ENCODE results near the gene NDUFA11.

DNA sequence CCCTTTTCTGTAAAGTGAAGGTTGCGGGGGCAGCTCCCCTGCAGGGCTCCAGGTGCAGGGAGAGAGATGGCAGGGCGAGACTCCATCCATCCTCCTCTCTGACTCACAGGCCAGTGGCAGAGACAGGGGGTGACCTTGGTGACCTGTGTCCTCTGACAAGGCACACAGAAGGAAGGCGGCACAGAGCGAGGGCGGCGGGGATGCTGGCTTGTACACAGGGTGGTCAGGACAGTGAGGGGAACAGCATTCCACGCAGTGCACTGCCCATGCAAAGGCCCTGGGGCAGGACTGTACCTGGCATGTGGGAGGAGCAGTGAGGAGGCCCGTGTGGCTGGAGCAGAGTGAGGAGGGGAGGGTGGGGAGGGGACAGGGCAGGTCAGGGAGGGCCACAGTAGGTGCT, 7.7 kb downstream of the NDUFA11 start:
- TF ChIP-seq, protein P1, sequence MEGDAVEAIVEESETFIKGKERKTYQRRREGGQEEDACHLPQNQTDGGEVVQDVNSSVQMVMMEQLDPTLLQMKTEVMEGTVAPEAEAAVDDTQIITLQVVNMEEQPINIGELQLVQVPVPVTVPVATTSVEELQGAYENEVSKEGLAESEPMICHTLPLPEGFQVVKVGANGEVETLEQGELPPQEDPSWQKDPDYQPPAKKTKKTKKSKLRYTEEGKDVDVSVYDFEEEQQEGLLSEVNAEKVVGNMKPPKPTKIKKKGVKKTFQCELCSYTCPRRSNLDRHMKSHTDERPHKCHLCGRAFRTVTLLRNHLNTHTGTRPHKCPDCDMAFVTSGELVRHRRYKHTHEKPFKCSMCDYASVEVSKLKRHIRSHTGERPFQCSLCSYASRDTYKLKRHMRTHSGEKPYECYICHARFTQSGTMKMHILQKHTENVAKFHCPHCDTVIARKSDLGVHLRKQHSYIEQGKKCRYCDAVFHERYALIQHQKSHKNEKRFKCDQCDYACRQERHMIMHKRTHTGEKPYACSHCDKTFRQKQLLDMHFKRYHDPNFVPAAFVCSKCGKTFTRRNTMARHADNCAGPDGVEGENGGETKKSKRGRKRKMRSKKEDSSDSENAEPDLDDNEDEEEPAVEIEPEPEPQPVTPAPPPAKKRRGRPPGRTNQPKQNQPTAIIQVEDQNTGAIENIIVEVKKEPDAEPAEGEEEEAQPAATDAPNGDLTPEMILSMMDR (IDR thresholded peaks at IDR 0.05) = no peak
- no peak for TF ChIP-seq POLR2A (IDR thresholded peaks at IDR 0.05)
- TF ChIP-seq EP300 (IDR thresholded peaks at IDR 0.05) = no peak
